K562 (cell line): ENCODE data around the gene RABGAP1L. TPM values are rescaled to one million over a fixed set of nuclear protein-coding genes. Genes with fewer than 3 reads are reported as not detected.

Experiments used
- ATAC-seq: fragments of 200-7000 bp; cut with Tn5 transposase; 3 replicates; pipeline ENCODE4 v1.9.1; 2020; ENCODE audit warnings: moderate library complexity
- BruUV-seq: library from RNA; stranded (reverse); fragments of 400-500 nt; replicated peaks from 2 replicates; lab custom pipeline; 2021; lab: Mats Ljungman, UMichigan
- CTCF ChIA-PET: fragments of 300-600 bp; formaldehyde crosslinking; extraction: SDS; loops from one replicate; lab custom pipeline; 2021; ENCODE audit warnings: low intra/inter-chr PET ratio; lab: Yijun Ruan, JAX
- POLR2A ChIA-PET: fragments of 300-600, 350-650 bp; sonication (Branson Sonifier 250); formaldehyde crosslinking; extraction: SDS; loops from one replicate; lab custom pipeline; 2021; ENCODE audit warnings: antibody characterized with exemption, inconsistent platforms; lab: Yijun Ruan, JAX
- DNase-seq, 4 experiments: peaks; one replicate each; pipeline versions ENCODE4 v3.0.0 to v3.0.0-alpha.2; 2011 to 2018; ENCODE audit warnings: low spot score in 3 of 4, mixed read lengths in 3 of 4; ENCODE audit errors: extremely low read depth in 1 of 4
- FAIRE-seq: peaks from 2 replicates; lab custom pipeline; 2011; peaks lifted over from hg19 to GRCh38; lab: Jason Lieb, UNC
- H2AFZ ChIP-seq: 2 replicates; pipeline ENCODE4 v1.6.0; 2011; ENCODE audit warnings: low read depth, low read length, control low read depth, inconsistent platforms
- H3K27ac ChIP-seq: fragments of 200-600 bp; 3 replicates; pipeline ENCODE4 v1.8.0; 2011; ENCODE audit warnings: low read depth, mild to moderate bottlenecking, control low read depth, inconsistent platforms, low read length, moderate library complexity, mixed read lengths; ENCODE audit errors: extremely low read depth
- H3K27me3 ChIP-seq, 2 experiments: fragments of 300-600 bp in 1 of 2; 2 replicates in 1 of 2; 3 replicates in 1 of 2; pipeline versions ENCODE4 v1.6.0 to v1.8.0; 2011; ENCODE audit warnings: inconsistent platforms in 2 of 2, low read length in 2 of 2, mild to moderate bottlenecking in 1 of 2, mixed read lengths in 1 of 2, moderate library complexity in 1 of 2; ENCODE audit not compliant: control insufficient read depth in 2 of 2, insufficient read depth in 2 of 2
- H3K36me3 ChIP-seq: fragments of 300-600 bp; 3 replicates; pipeline ENCODE4 v1.8.0; 2011; ENCODE audit warnings: mild to moderate bottlenecking, low read length, inconsistent platforms; ENCODE audit not compliant: control insufficient read depth, insufficient read depth
- H3K4me1 ChIP-seq, 2 experiments: fragments of 200-600 bp in 1 of 2; replicated peaks in 1 of 2; 2 replicates in 1 of 2; 3 replicates in 1 of 2; pipeline versions ENCODE4 v1.5.1 to v1.8.0; 2011; ENCODE audit warnings: inconsistent platforms in 2 of 2, low read length in 2 of 2, mild to moderate bottlenecking in 1 of 2, mixed read lengths in 1 of 2, moderate library complexity in 1 of 2; ENCODE audit not compliant: control insufficient read depth in 2 of 2, insufficient read depth in 2 of 2
- H3K4me2 ChIP-seq: 2 replicates; pipeline ENCODE4 v1.6.1; 2011; ENCODE audit warnings: low read length, control low read depth, inconsistent platforms, mixed read lengths; ENCODE audit not compliant: insufficient read depth
- H3K4me3 ChIP-seq: fragments of 200-600 bp; sonication (generic), shearing (Covaris generic); 2 replicates; pipeline ENCODE4 v1.5.1; 2016; ENCODE audit warnings: control low read depth, inconsistent platforms
- H3K79me2 ChIP-seq: fragments of 200-600 bp; 3 replicates; pipeline ENCODE4 v1.8.0; 2011; ENCODE audit warnings: low read length, inconsistent platforms; ENCODE audit not compliant: control insufficient read depth, insufficient read depth
- H3K9ac ChIP-seq, 2 experiments: 2 replicates each; pipeline versions ENCODE4 v1.6.0 to v1.6.1; 2011; ENCODE audit warnings: low read depth in 2 of 2, low read length in 2 of 2, control low read depth in 1 of 2, inconsistent platforms in 1 of 2, mild to moderate bottlenecking in 1 of 2, mixed read lengths in 1 of 2; ENCODE audit not compliant: insufficient read depth in 1 of 2
- H3K9me1 ChIP-seq: one replicate; pipeline ENCODE4 v1.6.0; 2011; ENCODE audit warnings: inconsistent platforms, mild to moderate bottlenecking, low read length, moderate library complexity; ENCODE audit not compliant: control insufficient read depth, insufficient read depth
- H3K9me3 ChIP-seq: replicated peaks from 2 replicates; pipeline ENCODE4 v1.5.1; 2011; ENCODE audit warnings: low read depth, low read length, inconsistent platforms; ENCODE audit not compliant: control insufficient read depth, insufficient read depth
- H4K20me1 ChIP-seq: replicated peaks from 2 replicates; pipeline ENCODE4 v1.6.1; 2011; ENCODE audit warnings: low read length, inconsistent platforms, mixed read lengths; ENCODE audit not compliant: control insufficient read depth, insufficient read depth
- CAMTA2 ChIP-seq: fragments of 250-450 bp; sonication (Bioruptor Pico); conservative IDR thresholded peaks from 2 replicates; pipeline ENCODE4 v1.5.1; 2022
- ELF1 ChIP-seq: fragments of 200-800 bp; sonication (Bioruptor generic); IDR thresholded peaks from 2 replicates; pipeline ENCODE4 v1.6.1; 2016; ENCODE audit warnings: missing genetic modification characterization, missing compliant biosample characterization
- ELK3 ChIP-seq: fragments of 450-650 bp; formaldehyde crosslinking; IDR thresholded peaks from 2 replicates; pipeline ENCODE4 v1.4.0; 2020; ENCODE audit warnings: mild to moderate bottlenecking
- FUS ChIP-seq: fragments of 200-400 bp; formaldehyde crosslinking; optimal IDR thresholded peaks from 2 replicates; pipeline ENCODE3; 2017; ENCODE audit warnings: low read depth, low read length
- GTF2F1 ChIP-seq: IDR thresholded peaks from 2 replicates; pipeline ENCODE4 v1.6.1; 2011; ENCODE audit warnings: low read depth, low read length, improper control_type of control experiment
- KDM5B ChIP-seq: fragments of 200-600 bp; sonication (generic); IDR thresholded peaks from 2 replicates; pipeline ENCODE4 v1.6.1; 2012; ENCODE audit warnings: low read depth, mild to moderate bottlenecking, moderate library complexity, low read length, control low read depth, inconsistent platforms; ENCODE audit not compliant: insufficient replicate concordance
- MTA2 ChIP-seq: fragments of 450-650 bp; IDR thresholded peaks from 2 replicates; pipeline ENCODE4 v1.6.1; 2016; ENCODE audit warnings: low read depth
- NR1H2 ChIP-seq: sonication (generic); formaldehyde crosslinking; IDR thresholded peaks from 2 replicates; pipeline ENCODE4 v1.4.0; 2020; ENCODE audit warnings: mild to moderate bottlenecking, missing genetic modification reagents
- PBX2 ChIP-seq, 2 experiments: IDR thresholded peaks in 1 of 2; conservative IDR thresholded peaks in 1 of 2; 2 replicates each; pipeline ENCODE4 v1.6.1; 2016; ENCODE audit warnings: low read depth in 2 of 2, mild to moderate bottlenecking in 1 of 2, missing compliant biosample characterization in 1 of 2, missing genetic modification characterization in 1 of 2, moderate library complexity in 1 of 2
- RAD21 ChIP-seq, 2 experiments: fragments of 250-450 bp in 1 of 2; fragments of 450-650 bp in 1 of 2; sonication (Bioruptor Pico) in 1 of 2; formaldehyde crosslinking in 1 of 2; IDR thresholded peaks in 1 of 2; conservative IDR thresholded peaks in 1 of 2; 2 replicates each; pipeline versions ENCODE4 v1.4.0 to v1.8.0; 2020 to 2022; ENCODE audit warnings: mild to moderate bottlenecking in 2 of 2, moderate library complexity in 1 of 2
- SMARCE1 ChIP-seq: fragments of 450-650 bp; IDR thresholded peaks from 2 replicates; pipeline ENCODE4 v1.7.1; 2016; ENCODE audit warnings: mild to moderate bottlenecking
- ZNF12 ChIP-seq: sonication (generic); formaldehyde crosslinking; IDR thresholded peaks from 2 replicates; pipeline ENCODE4 v1.4.0; 2020; ENCODE audit warnings: mild to moderate bottlenecking, missing genetic modification reagents
- ZNF445 ChIP-seq: fragments of 250-450 bp; sonication (Bioruptor Pico); IDR thresholded peaks from 2 replicates; pipeline ENCODE4 v1.4.0; 2020; ENCODE audit warnings: low read depth, mild to moderate bottlenecking, moderate library complexity
- WGBS: fragments of 100-300 bp; shearing (Covaris generic); methylation state at CpG from one replicate; pipeline ENCODE4 v1.1.6; 2016; ENCODE audit warnings: low coverage, mixed read lengths; ENCODE audit not compliant: insufficient coverage; ENCODE audit errors: missing lambda C conversion rate; 5-methylcytosine and 5-hydroxymethylcytosine counted together
- in situ Hi-C: fragments of 300-500 bp; cut with MboI; formaldehyde crosslinking; loops from 4 replicates; pipeline ENCODE4 v1.15.0; 2018; ENCODE audit warnings: inconsistent platforms, mixed read lengths
- intact Hi-C: fragments of 100-400 bp; cut with micrococcal nuclease; formaldehyde crosslinking; loops from 2 replicates; pipeline ENCODE4 v1.14.2; 2022
- polyA plus RNA-seq, 8 experiments: library from polyadenylated mRNA; depleted of rRNA in 4 of 8; stranded (reverse) in 5 of 8; unstranded in 3 of 8; fragments of >200 nt; fragmentation: Nextera tagmentation in 2 of 8; fragmentation: Illumina TruSeq in 1 of 8; extraction: Ambion mirVana in 2 of 8; extraction: Trizol in 1 of 8; gene quantifications; 2 replicates each; pipeline versions ENCODE4 v1.2.1 to v1.2.3, GENCODE V29; 2011 to 2014; ENCODE audit warnings: inconsistent platforms in 1 of 8, missing spikeins in 1 of 8
- total RNA-seq, 7 experiments: library from RNA; depleted of rRNA in 6 of 7; stranded (reverse); fragments of >200 nt in 6 of 7; fragmentation: Illumina TruSeq in 2 of 7; extraction: Trizol in 2 of 7; gene quantifications; 2 replicates each; pipeline versions ENCODE4 v1.2.1 to v1.2.3, GENCODE V29; 2011 to 2021; ENCODE audit warnings: low replicate concordance in 1 of 7
- TF ChIP-seq, protein P1 (sequence below): IDR thresholded peaks from 2 replicates; pipeline ENCODE4 v1.6.1; 2014; ENCODE audit warnings: antibody characterized with exemption
- TF ChIP-seq, protein P2 (sequence below): fragments of 450-650 bp; formaldehyde crosslinking; IDR thresholded peaks from 2 replicates; pipeline ENCODE4 v1.4.0; 2022; ENCODE audit warnings: missing genetic modification characterization

Gene RABGAP1L
- total and polyA plus RNA-seq, 9 of the 15 experiments (the other 6 are each of a cell fraction or from before 2014, with no cell fraction given), result 16.5 to 44.9 (median 26.7) TPM

DNA sequence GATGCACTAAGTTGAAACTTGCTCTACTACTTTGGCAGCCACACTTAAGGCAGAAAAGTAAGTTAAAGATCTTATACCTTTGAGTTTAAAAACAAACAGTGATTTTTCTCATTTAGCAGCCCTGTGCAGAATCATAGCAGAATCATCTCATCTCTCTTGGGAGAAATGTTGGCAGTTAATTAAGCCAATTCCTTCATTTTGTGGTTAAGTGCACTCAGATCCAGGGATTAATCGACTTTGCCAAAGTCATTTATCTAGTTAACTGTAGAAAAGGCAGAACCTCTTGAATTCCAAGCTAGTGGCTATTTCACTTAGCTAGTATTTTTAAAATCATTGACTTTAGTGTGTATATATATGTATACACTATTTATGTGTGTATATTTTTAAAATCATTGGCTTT, 413.5 kb downstream of the RABGAP1L start:
- in situ Hi-C loops, result no loop called here
- no peak for TF ChIP-seq ELK3 (CRISPR knock-in tag)
- TF ChIP-seq, protein P1, sequence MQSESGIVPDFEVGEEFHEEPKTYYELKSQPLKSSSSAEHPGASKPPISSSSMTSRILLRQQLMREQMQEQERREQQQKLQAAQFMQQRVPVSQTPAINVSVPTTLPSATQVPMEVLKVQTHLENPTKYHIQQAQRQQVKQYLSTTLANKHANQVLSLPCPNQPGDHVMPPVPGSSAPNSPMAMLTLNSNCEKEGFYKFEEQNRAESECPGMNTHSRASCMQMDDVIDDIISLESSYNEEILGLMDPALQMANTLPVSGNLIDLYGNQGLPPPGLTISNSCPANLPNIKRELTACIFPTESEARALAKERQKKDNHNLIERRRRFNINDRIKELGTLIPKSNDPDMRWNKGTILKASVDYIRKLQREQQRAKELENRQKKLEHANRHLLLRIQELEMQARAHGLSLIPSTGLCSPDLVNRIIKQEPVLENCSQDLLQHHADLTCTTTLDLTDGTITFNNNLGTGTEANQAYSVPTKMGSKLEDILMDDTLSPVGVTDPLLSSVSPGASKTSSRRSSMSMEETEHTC, result no peak
- no peak for TF ChIP-seq KDM5B
- TF ChIP-seq ZNF445 (CRISPR knock-in tag), result no peak
- TF ChIP-seq FUS, result no peak
- no peak for TF ChIP-seq PBX2 (CRISPR knock-in tag; IDR thresholded peaks at IDR 0.05; ENCODE audit: low read depth)
- no peak for TF ChIP-seq PBX2 (tag; conservative IDR thresholded peaks at IDR 0.05; ENCODE audit: low read depth)
- TF ChIP-seq MTA2, result no peak
- no peak for TF ChIP-seq RAD21 (CRISPR knock-in tag; conservative IDR thresholded peaks at IDR 0.05 in 1 of 2, IDR thresholded peaks at IDR 0.05 in 1 of 2)
- no peak for TF ChIP-seq NR1H2 (CRISPR knock-in tag)
- no peak for TF ChIP-seq SMARCE1
- TF ChIP-seq CAMTA2, result no peak
- TF ChIP-seq GTF2F1, result no peak
- TF ChIP-seq, protein P2, sequence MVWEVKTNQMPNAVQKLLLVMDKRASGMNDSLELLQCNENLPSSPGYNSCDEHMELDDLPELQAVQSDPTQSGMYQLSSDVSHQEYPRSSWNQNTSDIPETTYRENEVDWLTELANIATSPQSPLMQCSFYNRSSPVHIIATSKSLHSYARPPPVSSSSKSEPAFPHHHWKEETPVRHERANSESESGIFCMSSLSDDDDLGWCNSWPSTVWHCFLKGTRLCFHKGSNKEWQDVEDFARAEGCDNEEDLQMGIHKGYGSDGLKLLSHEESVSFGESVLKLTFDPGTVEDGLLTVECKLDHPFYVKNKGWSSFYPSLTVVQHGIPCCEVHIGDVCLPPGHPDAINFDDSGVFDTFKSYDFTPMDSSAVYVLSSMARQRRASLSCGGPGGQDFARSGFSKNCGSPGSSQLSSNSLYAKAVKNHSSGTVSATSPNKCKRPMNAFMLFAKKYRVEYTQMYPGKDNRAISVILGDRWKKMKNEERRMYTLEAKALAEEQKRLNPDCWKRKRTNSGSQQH (CRISPR knock-in tag), result no peak
- TF ChIP-seq ELF1 (tag), result no peak
- TF ChIP-seq ZNF12 (CRISPR knock-in tag), result no peak

More for the DNA sequence above, 413.5 kb downstream of the RABGAP1L start:
- Histone ChIP-seq H3K4me1 (no peaks in the 10 kb centered on the region), H3K79me2 (no peaks in the 10 kb centered on the region), H3K9me3 (no peaks in the 10 kb centered on the region), H3K9me1 (no peaks in the 10 kb centered on the region), H3K27ac (no peak overlapping the region), H3K4me2 (no peak overlapping the region), H3K4me3 (no peak overlapping the region), H3K9ac (no peak overlapping the region), H2AFZ (no peak overlapping the region), H4K20me1 (no peaks in the 10 kb centered on the region), H3K27me3 (no peaks in the 10 kb centered on the region), H3K36me3 (no peaks in the 10 kb centered on the region)
- intact Hi-C loops, result no loop called here
- FAIRE-seq (no peak), ATAC-seq (no peak), DNase-seq (no peak)
- CTCF ChIA-PET, result no interaction called here
- BruUV-seq, result no TSS peak
- WGBS, result 8% methylated on average over 1 of the region's 1 CpG
- POLR2A ChIA-PET, result no interaction called here
